Measurements from ENCODE around the gene METTL22. TPM values are rescaled to one million over a fixed set of nuclear protein-coding genes. Genes with fewer than 3 reads are reported as not detected.

The METTL22 gene
- total RNA-seq, 1 experiment from 2014 or later, result 14.6 TPM

DNA sequence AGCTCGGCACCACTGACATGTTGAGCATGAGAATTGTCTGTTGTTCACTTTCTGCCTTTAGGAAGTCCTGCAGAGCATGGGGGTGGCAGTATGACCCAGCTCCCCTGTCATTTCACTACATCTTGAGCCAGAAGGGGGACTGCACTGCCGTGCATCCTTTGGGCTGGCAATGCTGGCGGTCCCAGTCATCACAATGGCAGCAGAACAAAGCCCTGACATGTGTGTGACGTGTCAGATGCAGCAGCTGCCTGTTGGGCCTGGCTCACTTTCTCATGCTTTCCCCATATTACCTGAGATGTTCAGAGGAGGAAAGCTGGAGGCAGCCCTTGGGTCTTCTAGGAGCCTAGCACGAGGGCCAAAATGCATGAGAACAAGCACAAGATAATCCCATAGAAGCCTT is 46.6 kb downstream of the METTL22 start:
- Histone ChIP-seq H3F3A (ENCODE audit: low read length, unreplicated experiment) (no peaks in the 10 kb centered on the region), H3K79me2 (ENCODE audit: low read length) (no peaks in the 10 kb centered on the region), H3K4me2 (ENCODE audit: low read length) (no peak overlapping the region), H3K4me3 (ENCODE audit: low read length) (no peak overlapping the region), H3K27me3 (ENCODE audit: low read length) (no peaks in the 10 kb centered on the region), H3K4me1 (ENCODE audit: insufficient read depth, low read length) (no peaks in the 10 kb centered on the region), H3K36me3 (ENCODE audit: low read depth, low read length) (no peaks in the 10 kb centered on the region), H3K27ac (ENCODE audit: low read length) (no peak overlapping the region), H3K9me3 (ENCODE audit: low read length) (no peaks in the 10 kb centered on the region), H2AFZ (ENCODE audit: low read length) (no peak overlapping the region), H3K9me2 (replicated peaks; ENCODE audit: low read length) (no peaks in the 10 kb centered on the region), H4K20me1 (ENCODE audit: low read length) (no peaks in the 10 kb centered on the region), H3K9ac (ENCODE audit: low read length) (no peak overlapping the region)
- POLR2A ChIA-PET (ENCODE audit: unreplicated experiment), result no interaction called here
- ATAC-seq (no peak), DNase-seq (no peak)
- CTCF ChIA-PET, result no interaction called here
- intact Hi-C loops (cut with micrococcal nuclease), result no loop called here
- TF ChIP-seq, protein P1, sequence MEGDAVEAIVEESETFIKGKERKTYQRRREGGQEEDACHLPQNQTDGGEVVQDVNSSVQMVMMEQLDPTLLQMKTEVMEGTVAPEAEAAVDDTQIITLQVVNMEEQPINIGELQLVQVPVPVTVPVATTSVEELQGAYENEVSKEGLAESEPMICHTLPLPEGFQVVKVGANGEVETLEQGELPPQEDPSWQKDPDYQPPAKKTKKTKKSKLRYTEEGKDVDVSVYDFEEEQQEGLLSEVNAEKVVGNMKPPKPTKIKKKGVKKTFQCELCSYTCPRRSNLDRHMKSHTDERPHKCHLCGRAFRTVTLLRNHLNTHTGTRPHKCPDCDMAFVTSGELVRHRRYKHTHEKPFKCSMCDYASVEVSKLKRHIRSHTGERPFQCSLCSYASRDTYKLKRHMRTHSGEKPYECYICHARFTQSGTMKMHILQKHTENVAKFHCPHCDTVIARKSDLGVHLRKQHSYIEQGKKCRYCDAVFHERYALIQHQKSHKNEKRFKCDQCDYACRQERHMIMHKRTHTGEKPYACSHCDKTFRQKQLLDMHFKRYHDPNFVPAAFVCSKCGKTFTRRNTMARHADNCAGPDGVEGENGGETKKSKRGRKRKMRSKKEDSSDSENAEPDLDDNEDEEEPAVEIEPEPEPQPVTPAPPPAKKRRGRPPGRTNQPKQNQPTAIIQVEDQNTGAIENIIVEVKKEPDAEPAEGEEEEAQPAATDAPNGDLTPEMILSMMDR (conservative IDR thresholded peaks at IDR 0.05; ENCODE audit: low read depth, low read length), result no peak
- TF ChIP-seq EZH2 (IDR thresholded peaks at IDR 0.05; ENCODE audit: low read length, unreplicated experiment) (no peak), EZH2phosphoT487 (IDR thresholded peaks at IDR 0.05; ENCODE audit: borderline replicate concordance, low read length) (no peak)
- no TSS peak for BruUV-seq (replicated peaks)

DNA sequence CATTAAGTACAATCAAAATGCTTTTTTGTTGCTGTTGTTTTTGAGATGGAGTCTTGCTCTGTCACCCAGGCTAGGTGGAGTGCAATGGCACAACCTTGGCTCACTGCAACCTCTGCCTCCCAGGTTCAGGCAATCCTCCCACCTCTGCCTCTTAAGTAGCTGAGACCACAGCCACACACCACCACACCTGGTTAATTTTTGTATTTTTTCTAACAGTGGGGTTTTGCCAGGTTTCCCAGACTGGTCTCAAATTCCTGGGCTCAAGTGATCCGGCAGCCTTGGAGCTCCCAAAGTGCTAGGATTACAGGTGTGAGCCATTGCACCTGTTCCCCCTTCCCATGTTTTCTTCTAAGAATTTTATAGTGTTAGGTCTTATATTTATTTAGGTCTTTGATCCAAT is 48.0 kb downstream of the METTL22 start:
- CTCF ChIA-PET, result no interaction called here
- intact Hi-C loops (cut with micrococcal nuclease), result no loop called here
- no TSS peak for BruUV-seq (replicated peaks)

DNA sequence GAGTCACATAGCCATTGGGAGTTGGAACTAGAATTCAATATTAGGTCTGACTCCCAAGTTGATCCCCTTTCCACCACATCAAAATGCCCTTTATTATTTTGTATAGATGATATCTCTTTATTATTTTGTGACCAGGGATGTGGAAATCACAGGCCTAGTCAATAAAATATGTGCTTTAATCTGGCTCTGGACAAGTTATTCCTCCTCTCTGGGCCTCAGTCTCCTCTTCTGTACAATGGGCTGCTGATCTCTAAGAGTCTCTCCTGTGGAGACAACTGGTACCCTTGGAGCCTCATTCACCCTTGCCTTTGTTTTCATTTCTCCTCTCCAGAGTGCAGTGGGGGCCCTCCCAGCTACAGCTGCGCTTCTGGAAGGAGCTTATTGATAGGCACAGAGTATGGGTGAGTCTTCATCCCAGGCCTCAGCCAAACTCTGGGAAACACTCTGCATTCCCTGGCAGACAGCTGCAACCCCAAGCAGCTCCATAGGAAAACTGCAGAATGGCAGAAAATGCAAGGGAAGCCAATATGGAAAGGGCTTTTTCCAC is 48.6 kb downstream of the METTL22 start:
- no TSS peak for BruUV-seq (replicated peaks)
- H3K36me3 ChIP-seq (ENCODE audit: low read depth, low read length), result no peaks in the 10 kb centered on the region

More for the DNA sequence above, 48.0 kb downstream of the METTL22 start:
- Histone ChIP-seq H3K4me2 (ENCODE audit: low read length) (no peak overlapping the region), H3K36me3 (ENCODE audit: low read depth, low read length) (no peaks in the 10 kb centered on the region), H3K9me2 (replicated peaks; ENCODE audit: low read length) (no peaks in the 10 kb centered on the region), H3F3A (ENCODE audit: low read length, unreplicated experiment) (no peaks in the 10 kb centered on the region), H4K20me1 (ENCODE audit: low read length) (no peaks in the 10 kb centered on the region), H3K4me3 (ENCODE audit: low read length) (no peak overlapping the region), H3K9ac (ENCODE audit: low read length) (no peak overlapping the region), H3K4me1 (ENCODE audit: insufficient read depth, low read length) (no peaks in the 10 kb centered on the region), H3K27me3 (ENCODE audit: low read length) (no peaks in the 10 kb centered on the region), H3K9me3 (ENCODE audit: low read length) (no peaks in the 10 kb centered on the region), H3K27ac (ENCODE audit: low read length) (no peak overlapping the region), H3K79me2 (ENCODE audit: low read length) (no peaks in the 10 kb centered on the region), H2AFZ (ENCODE audit: low read length) (no peak overlapping the region)
- DNase-seq (no peak), ATAC-seq (no peak)
- TF ChIP-seq EZH2 (IDR thresholded peaks at IDR 0.05; ENCODE audit: low read length, unreplicated experiment) (no peak), EZH2phosphoT487 (IDR thresholded peaks at IDR 0.05; ENCODE audit: borderline replicate concordance, low read length) (no peak)
- TF ChIP-seq, protein P1 (conservative IDR thresholded peaks at IDR 0.05; ENCODE audit: low read depth, low read length), result no peak
- POLR2A ChIA-PET (ENCODE audit: unreplicated experiment), result no interaction called here

More for the DNA sequence above, 48.6 kb downstream of the METTL22 start:
- DNase-seq (no peak), ATAC-seq (no peak)
- intact Hi-C loops (cut with micrococcal nuclease), result no loop called here
- ChIA-PET POLR2A (ENCODE audit: unreplicated experiment) (no interaction called here), CTCF (no interaction called here)
- Histone ChIP-seq H3K4me3 (ENCODE audit: low read length) (no peak overlapping the region), H4K20me1 (ENCODE audit: low read length) (no peaks in the 10 kb centered on the region), H3K4me2 (ENCODE audit: low read length) (no peak overlapping the region), H3K9me2 (replicated peaks; ENCODE audit: low read length) (no peaks in the 10 kb centered on the region), H3K27me3 (ENCODE audit: low read length) (no peaks in the 10 kb centered on the region), H2AFZ (ENCODE audit: low read length) (no peak overlapping the region), H3K9ac (ENCODE audit: low read length) (no peak overlapping the region), H3K9me3 (ENCODE audit: low read length) (no peaks in the 10 kb centered on the region), H3K4me1 (ENCODE audit: insufficient read depth, low read length) (peaks cover 4% of the 10 kb centered on the region), H3K79me2 (ENCODE audit: low read length) (no peaks in the 10 kb centered on the region), H3F3A (ENCODE audit: low read length, unreplicated experiment) (no peaks in the 10 kb centered on the region), H3K27ac (ENCODE audit: low read length) (no peak overlapping the region)
- TF ChIP-seq EZH2 (IDR thresholded peaks at IDR 0.05; ENCODE audit: low read length, unreplicated experiment), result no peak

Data from PC-3 (cell line).